Left renal cortex interstitium (tissue), 4 donors: Measurements from ENCODE around the gene HNMT. TPM values are rescaled to one million over a fixed set of nuclear protein-coding genes. Genes with fewer than 3 reads are reported as not detected.
A peak's percentile ranks its signal among the peaks of the same experiment; 100 is the strongest.

Source experiments
- DNase-seq, 4 donors: peaks; one replicate each; pipeline ENCODE4 v3.0.0-alpha.2; 2013; ENCODE audit warnings: low read depth in 4 of 4, low spot score in 2 of 4, missing footprints in 1 of 4
- polyA plus RNA-seq, 4 donors: library from polyadenylated mRNA; unstranded; fragments of 120-200 nt; gene quantifications; one replicate each; pipeline ENCODE4 v1.2.1, GENCODE V29; 2013; ENCODE audit not compliant: insufficient read length in 4 of 4

HNMT gene
- polyA plus RNA-seq, 4 donors: 51.3 to 83.6 (median 60.7) TPM

- DNase-seq: no peak
These were observed 43.2 kb downstream of the HNMT start for GRCh38 chr2:138007431-138007830.

GRCh38 chr2:138009622-138010021 is 45.3 kb downstream of the HNMT start:
- no peak for DNase-seq

- DNase-seq: no peak
These were observed 46.6 kb downstream of the HNMT start for GRCh38 chr2:138010890-138011289.

- DNase-seq: no peak
These were observed 47.8 kb downstream of the HNMT start for GRCh38 chr2:138012082-138012481.

GRCh38 chr2:138012968-138013367 is 48.7 kb downstream of the HNMT start:
- DNase-seq: no peak

GRCh38 chr2:138013639-138014038 is 49.4 kb downstream of the HNMT start:
- peak in 2 of 4 donors; percentile 9 to 15 for DNase-seq

- no peak for DNase-seq
These were observed 51.2 kb downstream of the HNMT start for GRCh38 chr2:138015494-138015893.

- DNase-seq: no peak
These were observed 52.2 kb downstream of the HNMT start for GRCh38 chr2:138016351-138017087.

GRCh38 chr2:138017824-138018223 is 53.6 kb downstream of the HNMT start:
- DNase-seq: no peak

GRCh38 chr2:138018866-138019688 is 54.8 kb downstream of the HNMT start:
- no peak for DNase-seq

GRCh38 chr2:138020432-138020831 is 56.2 kb downstream of the HNMT start:
- DNase-seq: no peak

- DNase-seq: no peak
These were observed 56.9 kb downstream of the HNMT start for GRCh38 chr2:138021154-138021553.

- no peak for DNase-seq
These were observed 59.0 kb downstream of the HNMT start for GRCh38 chr2:138023298-138023697.

- no peak for DNase-seq
These were observed 59.7 kb downstream of the HNMT start for GRCh38 chr2:138023976-138024375.

- no peak for DNase-seq
These were observed 62.1 kb downstream of the HNMT start for GRCh38 chr2:138026111-138027020.

- no peak for DNase-seq
These were observed 64.3 kb downstream of the HNMT start for GRCh38 chr2:138028538-138028937.

GRCh38 chr2:138029276-138029675 is 65.0 kb downstream of the HNMT start:
- no peak for DNase-seq

GRCh38 chr2:138030459-138030858 is 66.2 kb downstream of the HNMT start:
- DNase-seq: no peak

- no peak for DNase-seq
These were observed 68.1 kb downstream of the HNMT start for GRCh38 chr2:138032334-138032733.

GRCh38 chr2:138034536-138034935 is 70.3 kb downstream of the HNMT start:
- no peak for DNase-seq
